GM23338 (cell line): ENCODE data around the gene MYL5. TPM values are rescaled to one million over a fixed set of nuclear protein-coding genes. Genes with fewer than 3 reads are reported as not detected.
A peak's percentile ranks its signal among the peaks of the same experiment; 100 is the strongest.

Experiments used
- ATAC-seq: fragments of 200-7000 bp; cut with Tn5 transposase; 3 replicates; pipeline ENCODE4 v1.9.1; 2020
- DNase-seq: peaks from one replicate; pipeline ENCODE4 v3.0.0-alpha.2; 2015; ENCODE audit warnings: low spot score
- H2AFZ ChIP-seq: fragments of 200-600 bp; sonication (generic); 2 replicates; pipeline ENCODE4 v1.8.0; 2016; ENCODE audit warnings: antibody characterized with exemption, mild to moderate bottlenecking, moderate library complexity
- H3F3A ChIP-seq: fragments of 200-600 bp; sonication (generic); replicated peaks from 2 replicates; pipeline ENCODE4 v1.8.0; 2017; ENCODE audit warnings: antibody characterized with exemption, mixed run types, low read depth
- H3K27ac ChIP-seq: fragments of 200-600 bp; sonication (generic); 2 replicates; pipeline ENCODE4 v1.6.1; 2016; ENCODE audit warnings: low read depth
- H3K27me3 ChIP-seq: fragments of 200-600 bp; sonication (generic); 2 replicates; pipeline ENCODE4 v1.8.0; 2016; ENCODE audit warnings: mild to moderate bottlenecking, mixed run types, moderate library complexity; ENCODE audit not compliant: insufficient read depth
- H3K36me3 ChIP-seq: fragments of 200-600 bp; sonication (generic); 2 replicates; pipeline ENCODE4 v1.8.0; 2016; ENCODE audit warnings: mild to moderate bottlenecking; ENCODE audit not compliant: insufficient read depth
- H3K4me1 ChIP-seq: fragments of 200-600 bp; sonication (generic); 2 replicates; pipeline ENCODE4 v1.8.0; 2016; ENCODE audit warnings: mild to moderate bottlenecking, moderate library complexity; ENCODE audit not compliant: insufficient read depth
- H3K4me2 ChIP-seq: fragments of 200-600 bp; sonication (generic); 2 replicates; pipeline ENCODE4 v1.7.1; 2017; ENCODE audit warnings: mixed run types
- H3K4me3 ChIP-seq: fragments of 200-600 bp; sonication (generic); 2 replicates; pipeline ENCODE4 v1.6.1; 2016; ENCODE audit warnings: mixed run types
- H3K79me2 ChIP-seq: fragments of 200-600 bp; sonication (generic); replicated peaks from 2 replicates; pipeline ENCODE4 v1.8.0; 2017; ENCODE audit warnings: mild to moderate bottlenecking; ENCODE audit not compliant: insufficient read depth
- H3K9me2 ChIP-seq: fragments of 200-600 bp; sonication (generic); 2 replicates; pipeline ENCODE4 v1.8.0; 2017; ENCODE audit not compliant: insufficient read depth
- H4K20me1 ChIP-seq: fragments of 200-600 bp; sonication (generic); replicated peaks from 2 replicates; pipeline ENCODE4 v1.8.0; 2017; ENCODE audit warnings: mild to moderate bottlenecking; ENCODE audit not compliant: insufficient read depth
- H3K27ac Mint-ChIP-seq: 2 replicates; pipeline ENCODE4 v1.8.0; 2020; ENCODE audit warnings: inconsistent platforms, mild to moderate bottlenecking, moderate library complexity, mixed read lengths
- H3K27me3 Mint-ChIP-seq: 3 replicates; pipeline ENCODE4 v1.8.0; 2022; ENCODE audit warnings: low read depth, mild to moderate bottlenecking, moderate library complexity, mixed read lengths, inconsistent platforms; ENCODE audit not compliant: insufficient read depth, poor library complexity
- H3K36me3 Mint-ChIP-seq: 3 replicates; pipeline ENCODE4 v1.8.0; 2021; ENCODE audit warnings: low read depth, mild to moderate bottlenecking, inconsistent platforms, moderate library complexity, mixed read lengths
- H3K4me1 Mint-ChIP-seq: 3 replicates; pipeline ENCODE4 v1.8.0; 2020; ENCODE audit warnings: mild to moderate bottlenecking, inconsistent platforms, mixed read lengths
- H3K4me3 Mint-ChIP-seq: 3 replicates; pipeline ENCODE4 v1.8.0; 2021; ENCODE audit warnings: moderate library complexity, mild to moderate bottlenecking, inconsistent platforms, mixed read lengths
- H3K9me3 Mint-ChIP-seq: 3 replicates; pipeline ENCODE4 v1.8.0; 2020; ENCODE audit warnings: moderate library complexity, mild to moderate bottlenecking, inconsistent platforms, mixed read lengths
- CREB1 ChIP-seq: fragments of 250-450 bp; sonication (Bioruptor Pico); IDR thresholded peaks from 2 replicates; pipeline ENCODE4 v1.5.0; 2020; ENCODE audit warnings: low read depth, mild to moderate bottlenecking, moderate library complexity
- CTCF ChIP-seq, 2 experiments: fragments of 200-600 bp in 1 of 2; sonication (generic) in 1 of 2; conservative IDR thresholded peaks; 2 replicates each; pipeline versions ENCODE4 v1.5.1 to v1.6.1; 2016 to 2017; ENCODE audit warnings: antibody characterized with exemption in 2 of 2, low read depth in 2 of 2, mild to moderate bottlenecking in 2 of 2, moderate library complexity in 1 of 2
- ETS1 ChIP-seq: IDR thresholded peaks from 2 replicates; pipeline ENCODE4 v1.6.1; 2016; ENCODE audit warnings: antibody characterized with exemption
- EZH2 ChIP-seq: fragments of 200-600 bp; sonication (generic); IDR thresholded peaks from one replicate; pipeline ENCODE4 v1.8.0; 2017; ENCODE audit warnings: antibody characterized with exemption, mild to moderate bottlenecking, low read depth; ENCODE audit not compliant: unreplicated experiment
- EZH2phosphoT487 ChIP-seq: fragments of 200-600 bp; sonication (generic); IDR thresholded peaks from one replicate; pipeline ENCODE4 v1.8.1; 2018; ENCODE audit warnings: antibody characterized with exemption; ENCODE audit not compliant: unreplicated experiment
- JUNB ChIP-seq: IDR thresholded peaks from one replicate; pipeline ENCODE4 v1.6.1; 2016; ENCODE audit warnings: antibody characterized with exemption; ENCODE audit not compliant: unreplicated experiment
- NANOG ChIP-seq: IDR thresholded peaks from 2 replicates; pipeline ENCODE4 v1.6.1; 2016; ENCODE audit warnings: antibody characterized with exemption, borderline replicate concordance
- POLR2AphosphoS5 ChIP-seq: IDR thresholded peaks from 2 replicates; pipeline ENCODE4 v1.6.1; 2016; ENCODE audit warnings: antibody characterized with exemption, low read depth
- REST ChIP-seq: IDR thresholded peaks from one replicate; pipeline ENCODE4 v1.6.1; 2018; ENCODE audit warnings: antibody characterized with exemption; ENCODE audit not compliant: unreplicated experiment
- STAT1 ChIP-seq: IDR thresholded peaks from one replicate; pipeline ENCODE4 v1.6.1; 2016; ENCODE audit warnings: antibody characterized with exemption; ENCODE audit not compliant: unreplicated experiment
- ZNF114 ChIP-seq: fragments of 250-450 bp; sonication (Bioruptor Pico); IDR thresholded peaks from 2 replicates; pipeline ENCODE4 v1.5.0; 2020; ENCODE audit warnings: mild to moderate bottlenecking, moderate library complexity
- ZNF331 ChIP-seq: fragments of 250-450 bp; sonication (Bioruptor Pico); IDR thresholded peaks from 2 replicates; pipeline ENCODE4 v1.5.0; 2020; ENCODE audit warnings: low read depth, mild to moderate bottlenecking, moderate library complexity
- ZNF462 ChIP-seq: fragments of 250-450 bp; sonication (Bioruptor Pico); IDR thresholded peaks from 2 replicates; pipeline ENCODE4 v1.5.0; 2020; ENCODE audit warnings: mild to moderate bottlenecking, moderate library complexity
- polyA plus RNA-seq: library from polyadenylated mRNA; unstranded; fragments of >200 nt; fragmentation: Nextera tagmentation; extraction: Ambion mirVana; gene quantifications from 2 replicates; pipeline ENCODE4 v1.2.1, GENCODE V29; 2016
- total RNA-seq: library from RNA; depleted of rRNA; stranded (reverse); fragments of >200 nt; shearing (Covaris generic); gene quantifications from 2 replicates; pipeline ENCODE4 v1.2.3, GENCODE V29; 2014

MYL5 gene
- total and polyA plus RNA-seq, 2 experiments from 2014 or later = 3.0 to 4.4 TPM

- Mint-ChIP-seq H3K9me3 (no peaks in the 10 kb centered on the region; the same call in 1 of the 3 replicates), H3K36me3 (no peaks in the 10 kb centered on the region; the same call in 2 of the 3 replicates), H3K4me1 (peaks cover 24% of the 10 kb centered on the region), H3K4me3 (peak within 1 kb of the TSS; percentile 65), H3K27me3 (peaks cover 5% of the 10 kb centered on the region), H3K27ac (no peak within 1 kb of the TSS)
- H3K36me3 ChIP-seq = no peaks in the 10 kb centered on the region
- peaks cover 8% of the 10 kb centered on the region for H3K4me1 ChIP-seq
- H3K27me3 ChIP-seq = no peaks in the 10 kb centered on the region
- no peaks in the 10 kb centered on the region for H3K79me2 ChIP-seq
- 0 out of 2 replicates have a peak, but pooled peaks cover 3% of the 10 kb centered on the region for H3F3A ChIP-seq
- H4K20me1 ChIP-seq = no peaks in the 10 kb centered on the region
- peak; percentile 29 for ATAC-seq
- peak within 1 kb of the TSS; percentile 91 for H3K4me2 ChIP-seq
- TF ChIP-seq JUNB = no peak
- no peak for TF ChIP-seq REST
- TF ChIP-seq STAT1 = no peak
- TF ChIP-seq CTCF (conservative IDR thresholded peaks at IDR 0.05; ENCODE audit: low read depth in 2 of 2) = peak; percentile 17 to 50; a peak in 3 of 4 replicates
- TF ChIP-seq EZH2phosphoT487 = no peak
- TF ChIP-seq POLR2AphosphoS5 = peak; percentile 66
- TF ChIP-seq ZNF331 (CRISPR knock-in tag) = no peak
- TF ChIP-seq ZNF462 = no peak
- no peak for TF ChIP-seq NANOG
- TF ChIP-seq ZNF114 (CRISPR knock-in tag) = no peak
- TF ChIP-seq ETS1 = 0 out of 2 replicates have a peak, but pooled peaks have one; percentile 37
- no peak for TF ChIP-seq CREB1 (CRISPR knock-in tag)
- TF ChIP-seq EZH2 = no peak
- H3K9me2 ChIP-seq = no peaks in the 10 kb centered on the region
- peak; percentile 78 for DNase-seq
- peak within 1 kb of the TSS; percentile 63 for H3K4me3 ChIP-seq
- peak within 1 kb of the TSS; percentile 98 for H2AFZ ChIP-seq
- H3K27ac ChIP-seq = no peak within 1 kb of the TSS; the same call in 1 of the 2 replicates
These were observed 14.7 kb downstream of the MYL5 start, which contains the start of gene SLC49A3 for GRCh38 chr4:688854-689681. TSS of gene SLC49A3 (minus strand) at chr4:689151. CDS start at chr4:689127, 24 bp downstream.
